ENCODE measurements around the gene C19orf25. TPM values are rescaled to one million over a fixed set of nuclear protein-coding genes. Genes with fewer than 3 reads are reported as not detected.

The C19orf25 gene
- total RNA-seq, 1 donor from 2014 or later, result 16.9 TPM

DNA sequence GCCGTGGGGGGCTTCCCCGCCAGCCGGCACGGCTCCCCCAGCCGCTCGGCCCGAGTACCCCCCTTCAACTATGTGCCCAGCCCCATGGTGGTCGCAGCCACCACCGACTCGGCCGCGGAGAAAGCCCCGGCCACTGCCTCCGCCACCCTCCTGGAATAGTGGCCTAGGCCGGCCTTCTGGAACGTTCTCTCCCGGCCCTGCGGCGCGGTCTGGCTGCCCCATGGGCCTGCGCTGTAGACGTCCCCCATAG, 9.0 kb downstream of the C19orf25 start:
- intact Hi-C loops (cut with DNase I), result no loop called here
- DNase-seq (ENCODE audit: low spot score), result no peak

DNA sequence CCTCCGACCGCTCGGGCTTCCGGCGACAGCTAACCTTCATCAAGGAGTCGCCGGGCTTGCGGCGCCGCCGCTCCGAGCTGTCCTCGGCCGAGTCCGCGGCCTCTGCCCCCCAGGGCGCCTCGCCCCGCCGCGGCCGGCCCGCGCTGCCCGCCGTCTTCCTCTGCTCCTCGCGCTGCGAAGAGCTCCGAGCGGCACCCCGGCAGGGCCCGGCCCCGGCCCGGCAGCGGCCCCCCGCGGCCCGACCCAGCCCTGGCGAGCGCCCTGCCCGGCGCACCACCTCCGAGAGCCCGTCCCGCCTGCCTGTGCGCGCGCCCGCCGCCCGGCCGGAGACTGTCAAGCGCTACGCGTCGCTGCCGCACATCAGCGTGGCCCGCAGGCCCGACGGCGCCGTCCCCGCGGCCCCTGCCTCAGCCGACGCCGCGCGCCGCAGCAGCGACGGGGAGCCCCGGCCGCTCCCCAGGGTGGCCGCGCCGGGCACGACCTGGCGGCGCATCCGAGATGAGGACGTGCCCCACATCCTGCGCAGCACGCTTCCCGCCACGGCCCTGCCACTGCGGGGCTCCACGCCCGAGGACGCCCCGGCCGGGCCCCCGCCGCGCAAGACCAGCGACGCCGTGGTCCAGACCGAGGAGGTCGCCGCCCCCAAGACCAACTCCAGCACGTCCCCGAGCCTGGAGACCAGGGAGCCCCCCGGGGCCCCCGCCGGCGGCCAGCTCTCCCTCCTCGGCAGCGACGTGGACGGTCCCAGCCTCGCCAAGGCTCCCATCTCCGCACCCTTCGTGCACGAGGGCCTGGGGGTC, 9.6 kb downstream of the C19orf25 start:
- DNase-seq (ENCODE audit: low spot score), result no peak
- intact Hi-C loops (cut with DNase I), result no loop called here

DNA sequence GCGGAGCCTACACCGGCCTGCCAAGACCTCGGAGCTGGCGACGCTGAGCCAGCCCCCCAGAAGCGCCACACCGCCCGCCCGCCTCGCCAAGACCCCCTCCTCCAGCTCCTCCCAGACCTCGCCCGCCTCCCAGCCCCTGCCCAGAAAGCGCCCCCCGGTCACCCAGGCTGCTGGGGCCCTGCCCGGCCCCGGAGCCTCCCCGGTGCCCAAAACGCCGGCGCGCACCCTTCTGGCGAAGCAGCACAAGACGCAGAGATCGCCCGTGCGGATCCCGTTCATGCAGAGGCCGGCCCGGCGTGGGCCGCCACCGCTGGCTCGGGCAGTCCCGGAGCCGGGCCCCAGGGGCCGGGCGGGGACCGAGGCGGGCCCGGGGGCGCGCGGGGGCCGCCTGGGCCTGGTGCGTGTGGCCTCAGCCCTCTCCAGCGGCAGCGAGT, 10.2 kb downstream of the C19orf25 start:
- intact Hi-C loops (cut with DNase I), result no loop called here
- no peak for DNase-seq (ENCODE audit: low spot score)

DNA sequence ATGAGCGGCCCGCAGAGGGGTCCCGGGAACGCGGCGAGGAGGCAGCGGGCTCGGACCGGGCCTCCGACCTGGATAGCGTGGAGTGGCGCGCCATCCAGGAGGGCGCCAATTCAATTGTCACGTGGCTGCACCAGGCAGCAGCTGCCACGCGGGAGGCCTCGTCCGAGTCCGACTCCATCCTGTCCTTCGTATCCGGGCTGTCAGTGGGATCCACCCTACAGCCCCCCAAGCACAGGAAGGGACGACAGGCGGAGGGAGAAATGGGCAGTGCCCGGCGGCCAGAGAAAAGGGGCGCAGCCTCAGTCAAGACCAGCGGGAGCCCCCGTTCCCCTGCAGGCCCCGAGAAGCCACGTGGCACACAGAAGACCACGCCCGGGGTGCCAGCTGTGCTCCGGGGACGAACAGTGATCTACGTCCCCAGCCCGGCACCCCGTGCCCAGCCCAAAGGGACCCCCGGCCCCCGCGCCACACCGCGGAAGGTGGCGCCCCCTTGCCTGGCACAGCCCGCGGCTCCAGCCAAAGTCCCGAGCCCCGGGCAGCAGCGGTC, 10.7 kb downstream of the C19orf25 start:
- intact Hi-C loops (cut with DNase I), result no loop called here
- no peak for DNase-seq (ENCODE audit: low spot score)

DNA sequence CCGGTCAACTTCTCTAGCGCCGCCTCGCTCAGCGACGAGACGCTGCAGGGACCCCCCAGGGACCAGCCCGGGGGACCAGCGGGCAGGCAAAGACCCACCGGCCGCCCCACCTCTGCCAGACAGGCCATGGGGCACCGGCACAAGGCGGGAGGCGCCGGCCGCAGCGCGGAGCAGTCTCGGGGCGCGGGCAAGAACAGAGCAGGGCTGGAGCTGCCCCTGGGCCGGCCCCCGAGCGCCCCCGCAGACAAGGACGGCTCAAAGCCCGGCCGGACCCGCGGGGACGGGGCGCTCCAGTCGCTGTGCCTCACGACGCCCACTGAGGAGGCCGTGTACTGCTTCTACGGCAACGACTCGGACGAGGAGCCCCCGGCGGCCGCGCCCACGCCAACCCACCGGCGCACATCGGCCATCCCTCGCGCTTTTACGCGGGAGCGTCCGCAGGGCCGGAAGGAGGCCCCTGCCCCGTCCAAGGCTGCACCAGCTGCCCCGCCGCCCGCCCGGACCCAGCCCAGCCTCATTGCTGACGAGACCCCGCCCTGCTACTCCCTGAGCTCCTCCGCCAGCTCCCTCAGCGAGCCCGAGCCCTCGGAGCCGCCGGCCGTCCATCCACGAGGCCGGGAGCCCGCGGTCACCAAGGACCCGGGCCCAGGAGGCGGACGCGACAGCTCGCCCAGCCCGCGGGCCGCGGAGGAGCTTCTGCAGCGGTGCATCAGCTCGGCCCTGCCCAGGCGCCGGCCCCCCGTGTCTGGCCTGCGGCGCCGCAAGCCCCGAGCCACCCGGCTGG, 11.3 kb downstream of the C19orf25 start:
- DNase-seq (ENCODE audit: low spot score), result no peak
- intact Hi-C loops (cut with DNase I), result no loop called here

DNA sequence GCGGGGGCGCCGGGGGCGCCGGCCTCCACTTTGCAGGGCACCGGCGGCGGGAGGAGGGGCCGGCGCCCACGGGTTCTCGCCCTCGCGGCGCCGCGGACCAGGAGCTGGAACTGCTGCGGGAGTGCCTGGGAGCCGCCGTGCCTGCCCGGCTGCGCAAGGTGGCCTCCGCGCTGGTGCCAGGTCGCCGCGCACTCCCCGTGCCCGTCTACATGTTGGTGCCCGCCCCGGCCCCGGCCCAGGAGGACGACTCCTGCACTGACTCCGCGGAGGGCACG, 11.9 kb downstream of the C19orf25 start:
- intact Hi-C loops (cut with DNase I), result no loop called here
- no peak for DNase-seq (ENCODE audit: low spot score)

DNA sequence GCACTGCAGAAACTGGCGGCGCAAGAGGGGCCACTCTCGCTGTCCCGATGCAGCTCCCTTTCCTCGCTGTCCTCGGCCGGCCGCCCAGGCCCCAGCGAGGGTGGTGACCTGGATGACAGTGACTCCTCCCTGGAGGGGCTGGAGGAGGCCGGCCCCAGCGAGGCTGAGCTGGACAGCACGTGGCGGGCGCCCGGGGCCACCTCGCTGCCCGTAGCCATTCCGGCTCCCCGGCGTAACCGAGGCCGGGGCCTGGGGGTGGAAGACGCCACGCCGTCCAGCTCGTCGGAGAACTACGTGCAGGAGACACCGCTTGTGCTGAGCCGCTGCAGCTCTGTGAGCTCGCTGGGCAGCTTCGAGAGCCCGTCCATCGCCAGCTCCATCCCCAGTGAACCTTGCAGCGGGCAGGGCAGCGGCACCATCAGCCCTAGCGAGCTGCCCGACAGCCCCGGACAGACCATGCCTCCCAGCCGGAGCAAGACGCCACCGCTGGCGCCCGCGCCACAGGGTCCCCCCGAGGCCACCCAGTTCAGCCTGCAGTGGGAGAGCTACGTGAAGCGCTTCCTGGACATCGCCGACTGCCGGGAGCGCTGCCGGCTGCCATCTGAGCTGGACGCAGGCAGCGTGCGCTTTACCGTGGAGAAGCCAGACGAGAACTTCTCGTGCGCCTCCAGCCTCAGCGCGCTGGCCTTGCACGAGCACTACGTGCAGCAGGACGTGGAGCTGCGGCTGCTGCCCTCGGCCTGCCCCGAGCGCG, 12.4 kb downstream of the C19orf25 start:
- intact Hi-C loops (cut with DNase I), result no loop called here
- no peak for DNase-seq (ENCODE audit: low spot score)

DNA sequence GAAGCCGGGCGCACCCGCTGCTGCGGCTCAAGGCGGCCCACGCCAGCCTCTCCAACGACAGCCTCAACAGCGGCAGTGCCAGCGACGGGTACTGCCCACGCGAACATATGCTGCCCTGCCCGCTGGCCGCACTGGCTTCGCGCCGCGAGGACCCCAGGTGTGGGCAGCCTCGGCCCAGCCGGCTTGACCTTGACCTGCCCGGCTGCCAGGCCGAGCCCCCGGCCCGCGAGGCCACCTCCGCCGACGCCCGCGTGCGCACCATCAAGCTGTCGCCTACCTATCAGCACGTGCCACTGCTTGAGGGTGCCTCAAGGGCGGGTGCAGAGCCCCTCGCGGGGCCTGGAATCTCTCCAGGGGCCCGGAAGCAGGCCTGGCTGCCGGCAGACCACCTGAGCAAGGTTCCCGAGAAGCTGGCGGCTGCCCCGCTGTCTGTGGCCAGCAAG, 13.0 kb downstream of the C19orf25 start:
- intact Hi-C loops (cut with DNase I), result no loop called here
- no peak for DNase-seq (ENCODE audit: low spot score)

DNA sequence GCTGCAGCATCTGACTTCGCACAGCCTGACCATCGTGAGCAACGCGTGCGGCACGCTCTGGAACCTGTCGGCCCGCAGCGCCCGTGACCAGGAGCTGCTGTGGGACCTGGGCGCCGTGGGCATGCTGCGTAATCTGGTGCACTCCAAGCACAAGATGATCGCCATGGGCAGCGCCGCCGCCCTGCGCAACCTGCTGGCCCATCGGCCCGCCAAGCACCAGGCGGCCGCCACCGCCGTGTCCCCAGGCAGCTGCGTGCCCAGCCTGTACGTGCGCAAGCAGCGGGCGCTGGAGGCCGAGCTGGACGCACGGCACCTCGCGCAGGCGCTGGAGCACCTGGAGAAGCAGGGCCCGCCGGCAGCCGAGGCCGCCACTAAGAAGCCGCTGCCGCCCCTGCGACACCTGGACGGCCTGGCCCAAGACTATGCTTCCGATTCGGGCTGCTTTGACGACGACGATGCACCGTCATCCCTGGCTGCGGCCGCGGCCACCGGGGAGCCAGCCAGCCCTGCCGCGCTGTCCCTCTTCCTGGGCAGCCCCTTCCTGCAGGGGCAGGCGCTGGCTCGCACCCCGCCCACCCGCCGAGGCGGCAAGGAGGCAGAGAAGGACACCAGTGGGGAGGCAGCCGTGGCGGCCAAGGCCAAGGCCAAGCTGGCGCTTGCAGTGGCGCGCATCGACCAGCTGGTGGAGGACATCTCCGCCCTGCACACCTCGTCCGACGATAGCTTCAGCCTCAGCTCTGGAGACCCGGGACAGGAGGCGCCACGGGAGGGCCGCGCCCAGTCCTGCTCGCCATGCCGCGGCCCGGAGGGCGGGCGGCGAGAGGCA, 13.6 kb downstream of the C19orf25 start:
- intact Hi-C loops (cut with DNase I), result no loop called here

DNA sequence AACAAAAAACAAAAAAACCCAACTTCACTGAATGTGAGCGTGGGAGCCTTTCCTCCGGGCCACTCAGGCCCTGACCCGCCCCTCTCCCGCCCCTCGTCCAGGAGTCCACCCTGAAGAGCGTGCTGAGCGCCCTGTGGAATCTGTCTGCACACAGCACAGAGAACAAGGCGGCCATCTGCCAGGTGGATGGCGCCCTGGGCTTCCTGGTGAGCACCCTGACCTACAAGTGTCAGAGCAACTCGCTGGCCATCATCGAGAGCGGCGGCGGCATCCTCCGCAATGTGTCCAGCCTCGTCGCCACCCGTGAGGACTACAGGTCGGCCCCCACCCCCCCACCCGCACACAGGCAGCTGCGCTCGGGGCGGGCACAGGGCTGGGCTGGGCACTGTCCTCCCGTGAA, 17.2 kb downstream of the C19orf25 start:
- no peak for DNase-seq (ENCODE audit: low spot score)

More for the DNA sequence above, 13.6 kb downstream of the C19orf25 start:
- DNase-seq (ENCODE audit: low spot score), result no peak

DNA sequence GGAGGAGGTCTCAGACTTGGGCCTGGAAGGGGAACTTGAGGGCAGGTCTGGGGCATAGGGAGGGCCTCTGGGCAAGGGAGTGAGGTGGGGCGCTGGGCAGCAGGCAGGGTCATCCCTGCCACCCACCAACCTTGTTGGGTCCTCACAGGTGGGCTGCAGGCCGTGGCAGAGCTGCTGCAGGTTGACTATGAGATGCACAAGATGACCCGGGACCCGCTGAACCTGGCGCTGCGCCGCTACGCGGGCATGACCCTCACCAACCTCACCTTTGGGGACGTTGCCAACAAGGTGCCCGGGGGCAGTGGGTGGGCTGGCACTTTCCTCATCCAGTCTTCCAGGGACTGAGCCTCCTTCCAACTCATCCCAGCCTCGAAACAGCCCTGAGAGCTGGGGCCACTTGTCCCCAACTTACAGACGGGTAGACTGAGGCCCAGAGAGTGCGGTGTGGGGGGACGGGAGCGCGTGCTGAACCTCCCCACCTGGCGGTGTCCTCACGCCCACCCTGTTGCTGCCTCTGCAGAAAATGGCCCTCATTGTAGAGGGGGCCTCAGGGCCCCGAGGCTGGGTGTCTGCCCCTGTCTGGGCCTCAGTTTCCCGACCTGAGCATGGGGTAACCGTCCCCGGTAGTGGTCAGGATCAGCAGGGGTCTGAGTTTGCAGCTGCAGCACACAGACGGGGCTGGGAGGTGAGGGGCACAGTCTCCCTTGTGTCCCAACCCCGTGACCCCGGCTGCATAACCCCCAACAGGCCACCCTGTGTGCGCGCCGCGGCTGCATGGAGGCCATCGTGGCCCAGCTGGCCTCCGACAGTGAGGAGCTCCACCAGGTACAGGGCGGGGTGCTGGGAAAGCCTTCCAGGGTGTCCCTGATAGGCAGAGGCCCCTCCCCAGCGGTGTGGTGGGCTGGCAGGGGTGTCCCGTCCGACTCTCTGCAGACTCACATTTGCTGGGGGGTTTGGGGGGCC, 18.7 kb downstream of the C19orf25 start:
- no peak for DNase-seq (ENCODE audit: low spot score)
- intact Hi-C loops (cut with DNase I), result no loop called here

More for the DNA sequence above, 17.2 kb downstream of the C19orf25 start:
- intact Hi-C loops (cut with DNase I), result no loop called here

DNA sequence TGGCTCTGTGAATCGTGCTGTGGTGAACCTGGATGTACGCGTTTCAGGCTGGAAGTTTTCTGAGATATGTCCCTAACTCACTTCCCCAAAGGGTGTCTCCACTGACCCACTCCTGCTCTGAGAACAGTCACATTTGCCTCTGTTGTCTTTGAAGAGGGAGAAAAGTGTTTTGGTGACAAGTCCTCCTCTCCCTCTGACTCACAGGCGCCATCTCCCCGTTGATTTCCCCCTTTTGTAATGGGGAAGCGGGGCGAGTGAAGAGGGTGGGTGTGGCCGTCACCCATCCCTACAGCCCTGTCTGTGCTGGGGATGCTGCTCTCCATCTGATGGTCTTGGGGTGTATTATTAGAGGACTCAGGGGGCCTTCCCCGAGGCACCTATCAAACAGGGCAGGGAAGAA, 19.5 kb downstream of the C19orf25 start:
- intact Hi-C loops (cut with DNase I), result no loop called here
- no peak for DNase-seq (ENCODE audit: low spot score)

DNA sequence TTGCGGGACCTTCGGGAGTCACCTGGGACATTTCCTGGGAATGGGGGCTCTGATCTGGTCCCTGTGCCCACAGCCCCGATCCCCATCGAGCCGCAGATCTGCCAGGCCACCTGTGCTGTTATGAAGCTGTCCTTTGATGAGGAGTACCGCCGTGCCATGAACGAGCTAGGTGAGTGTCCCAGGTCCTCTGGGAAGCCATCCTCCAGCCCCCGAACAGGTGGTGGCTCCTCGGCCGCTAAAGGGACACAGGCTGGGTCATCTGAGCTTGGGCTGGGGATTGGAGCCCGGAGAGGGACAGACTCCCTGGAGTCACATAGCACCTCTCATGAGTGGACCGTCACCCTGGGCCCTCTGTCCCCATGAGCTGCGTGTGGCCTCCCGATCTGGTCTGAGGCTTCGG, 21.1 kb downstream of the C19orf25 start:
- intact Hi-C loops (cut with DNase I), result no loop called here
- no peak for DNase-seq (ENCODE audit: low spot score)

DNA sequence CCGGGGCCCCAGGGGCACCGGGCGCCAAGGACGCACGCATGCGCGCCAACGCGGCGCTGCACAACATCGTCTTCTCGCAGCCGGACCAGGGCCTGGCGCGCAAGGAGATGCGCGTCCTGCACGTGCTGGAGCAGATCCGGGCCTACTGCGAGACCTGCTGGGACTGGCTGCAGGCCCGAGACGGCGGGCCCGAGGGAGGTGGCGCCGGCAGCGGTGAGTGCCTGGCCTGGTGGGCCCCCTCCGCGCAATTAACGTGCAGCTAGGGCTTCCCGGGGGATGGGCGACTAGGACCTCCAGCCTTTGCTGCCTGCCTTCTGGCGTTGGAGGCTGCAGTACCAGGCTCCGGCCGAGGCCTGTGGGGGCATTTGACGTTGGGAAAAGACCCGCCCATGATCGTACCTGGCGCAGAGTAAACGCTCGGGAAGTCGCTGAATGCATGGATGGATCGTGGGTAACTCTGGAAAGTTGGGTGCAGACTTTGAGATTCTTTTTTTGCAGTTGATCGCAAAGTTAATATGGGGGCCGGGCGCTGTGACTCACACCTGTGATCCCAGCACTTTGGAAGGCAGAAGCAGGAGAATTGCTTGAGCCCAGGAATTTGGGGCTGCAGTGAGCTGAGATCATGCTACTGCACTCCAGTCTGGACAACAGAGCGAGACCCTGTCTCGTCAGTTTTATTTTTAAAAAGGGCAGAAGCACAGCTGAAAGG, 21.8 kb downstream of the C19orf25 start:
- no peak for DNase-seq (ENCODE audit: low spot score)
- intact Hi-C loops (cut with DNase I), result no loop called here

DNA sequence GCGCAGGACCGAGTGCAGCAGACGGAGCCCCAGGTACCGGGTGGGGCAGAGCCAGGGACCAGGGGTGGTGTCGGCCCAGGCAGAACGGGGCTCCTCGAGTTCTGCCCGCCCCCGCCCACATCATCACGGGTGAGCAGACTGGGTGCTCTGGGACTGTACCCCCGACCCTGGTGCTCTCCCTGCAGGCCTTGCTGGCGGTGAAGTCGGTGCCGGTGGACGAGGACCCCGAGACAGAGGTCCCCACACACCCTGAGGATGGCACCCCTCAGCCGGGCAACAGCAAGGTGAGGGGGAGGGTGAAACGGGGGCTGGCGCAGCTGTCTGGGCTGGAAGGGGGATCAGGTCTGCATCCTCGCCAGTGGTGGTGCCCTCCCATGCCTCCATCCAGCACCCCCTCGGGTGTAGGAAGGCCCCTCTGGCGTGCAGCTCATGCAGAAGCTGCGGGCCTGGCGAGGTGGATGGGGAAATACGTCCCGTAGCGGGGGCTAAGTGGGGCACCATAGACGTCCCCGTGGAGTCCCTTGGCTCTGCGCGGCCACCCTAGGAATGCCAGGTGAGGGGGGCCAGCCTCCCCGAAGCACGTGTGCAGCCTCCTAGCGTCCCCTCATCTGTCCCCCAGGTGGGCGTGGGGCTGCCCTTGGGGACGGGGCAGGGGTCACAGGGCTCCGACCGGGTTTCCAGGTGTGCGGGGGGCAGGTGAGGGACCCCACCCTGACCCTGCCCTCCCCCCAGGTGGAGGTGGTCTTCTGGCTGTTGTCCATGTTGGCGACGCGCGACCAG, 22.7 kb downstream of the C19orf25 start:
- DNase-seq (ENCODE audit: low spot score), result no peak
- intact Hi-C loops (cut with DNase I), result no loop called here

DNA sequence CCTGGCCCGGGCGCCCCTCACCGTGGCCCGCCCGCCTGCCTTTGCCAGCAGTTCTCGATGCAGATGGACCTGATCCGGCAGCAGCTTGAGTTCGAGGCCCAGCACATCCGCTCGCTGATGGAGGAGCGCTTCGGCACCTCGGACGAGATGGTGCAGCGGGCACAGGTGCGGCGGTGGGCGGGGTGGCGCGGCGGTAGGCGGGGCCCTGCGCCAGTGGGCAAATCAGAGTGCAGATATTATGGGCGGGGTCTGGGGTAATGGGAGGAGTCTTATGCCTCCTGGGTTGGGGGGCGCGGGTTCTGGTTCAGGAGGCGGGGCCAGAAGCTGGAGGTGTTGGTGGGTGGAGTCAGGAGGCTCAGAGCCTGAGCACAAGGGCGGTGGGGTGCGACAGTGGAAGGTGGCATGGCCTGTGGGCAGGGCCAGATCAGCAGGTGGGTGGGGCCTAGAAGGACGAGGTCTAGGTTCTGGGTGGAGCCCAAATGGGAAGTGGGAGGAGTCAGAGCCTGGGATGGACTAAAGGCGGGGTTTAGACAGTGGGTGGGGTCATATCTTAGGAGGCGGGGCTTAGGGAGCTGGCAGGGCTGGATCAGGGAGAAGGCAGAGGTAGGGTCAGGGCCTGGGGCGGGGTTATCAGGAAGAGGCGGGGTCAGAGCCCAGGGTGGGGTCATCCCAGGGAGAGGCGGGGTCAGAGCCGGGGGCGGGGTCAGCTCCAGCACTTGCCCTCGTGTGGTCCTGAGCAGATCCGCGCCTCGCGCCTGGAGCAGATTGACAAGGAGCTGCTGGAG, 23.5 kb downstream of the C19orf25 start:
- intact Hi-C loops (cut with DNase I), result no loop called here
- DNase-seq (ENCODE audit: low spot score), result no peak

DNA sequence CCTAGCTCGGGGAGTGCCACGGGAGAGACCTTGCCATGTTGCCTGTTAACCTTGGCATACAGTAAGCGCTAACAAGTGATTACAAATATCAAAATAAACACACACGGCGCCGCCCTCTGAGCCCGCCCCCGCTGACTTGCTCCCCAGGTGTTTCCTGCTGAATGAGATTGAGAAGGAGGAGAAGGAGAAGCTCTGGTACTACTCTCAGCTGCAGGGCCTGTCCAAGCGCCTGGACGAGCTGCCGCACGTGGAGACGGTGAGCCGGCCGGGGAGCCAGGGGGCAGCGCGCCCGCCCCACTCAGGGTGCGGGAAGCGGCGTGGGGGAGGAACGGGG, 24.0 kb downstream of the C19orf25 start:
- intact Hi-C loops (cut with DNase I), result no loop called here
- no peak for DNase-seq (ENCODE audit: low spot score)
